Uterus (tissue), 4 donors: ENCODE data around the gene ABL2. TPM values are rescaled to one million over a fixed set of nuclear protein-coding genes. Genes with fewer than 3 reads are reported as not detected.

Experiments
- DNase-seq, 2 donors: peaks; one replicate each; pipeline ENCODE4 v3.0.0-alpha.2; 2019 to 2020
- H3K27ac ChIP-seq, 2 donors: fragments of 200-600 bp; sonication (generic); 1 replicate in 1 of 2; 2 replicates in 1 of 2; pipeline ENCODE4 v1.5.1; 2016 to 2018
- H3K27me3 ChIP-seq, 2 donors: fragments of 200-600 bp; sonication (generic); one replicate each; pipeline ENCODE4 v1.5.1; 2018 to 2019; ENCODE audit warnings: control low read depth in 1 of 2
- H3K36me3 ChIP-seq, 2 donors: fragments of 200-600 bp; sonication (generic); one replicate each; pipeline ENCODE4 v1.5.1; 2019; ENCODE audit warnings: control low read depth in 1 of 2
- H3K4me1 ChIP-seq, 2 donors: fragments of 200-600 bp; sonication (generic); one replicate each; pipeline ENCODE4 v1.5.1; 2018 to 2019; ENCODE audit warnings: control low read depth in 1 of 2
- H3K4me3 ChIP-seq, 2 donors: fragments of 200-600 bp; sonication (generic); 1 replicate in 1 of 2; 2 replicates in 1 of 2; pipeline ENCODE4 v1.5.1; 2018 to 2019; ENCODE audit warnings: mild to moderate bottlenecking in 1 of 2
- H3K9me3 ChIP-seq, 2 donors: fragments of 200-600 bp; sonication (generic); one replicate each; pipeline ENCODE4 v1.5.1; 2019; ENCODE audit warnings: control low read depth in 1 of 2
- CTCF ChIP-seq, 4 experiments: fragments of 200-600 bp in 2 of 4; fragments of 450-650 bp in 2 of 4; sonication (generic) in 2 of 4; IDR thresholded peaks; one replicate each; pipeline ENCODE4 v1.5.1; 2016 to 2019; ENCODE audit warnings: antibody characterized with exemption in 4 of 4, mild to moderate bottlenecking in 2 of 4, moderate library complexity in 1 of 4
- POLR2A ChIP-seq, 2 donors: fragments of 450-650 bp; IDR thresholded peaks; one replicate each; pipeline ENCODE4 v1.6.1; 2016; ENCODE audit warnings: antibody characterized with exemption in 2 of 2, mild to moderate bottlenecking in 1 of 2, moderate library complexity in 1 of 2
- intact Hi-C: fragments of 100-400 bp; cut with DNase I; formaldehyde crosslinking; loops from one replicate; pipeline ENCODE4 v1.15.1; 2023; ENCODE audit warnings: low total_unique reads
- total RNA-seq, 4 donors: library from RNA; depleted of rRNA in 3 of 4; stranded (reverse); fragments of >200 nt in 3 of 4; gene quantifications; one replicate each; pipeline versions ENCODE4 v1.1.0 to v1.2.4, GENCODE V29; 2014 to 2023
- donor health status: DM: yes; HTN: yes; CAD: no.

ABL2 gene
- total RNA-seq, 4 donors from 2014 or later: 10.3 to 33.1 (median 15.1) TPM

GRCh38 chr1:179103999-179104398 lies 125.5 kb downstream of the ABL2 start:
- Histone ChIP-seq H3K4me3 (no peak overlapping the region), H3K27ac (no peak overlapping the region), H3K4me1 (no peaks in the 10 kb centered on the region), H3K27me3 (no peaks in the 10 kb centered on the region), H3K36me3 (no peaks in the 10 kb centered on the region), H3K9me3 (no peaks in the 10 kb centered on the region)
- TF ChIP-seq POLR2A (IDR thresholded peaks at IDR 0.05) (no peak), CTCF (IDR thresholded peaks at IDR 0.05) (no peak)
- no peak for DNase-seq
- intact Hi-C loops: no loop called here

- no peaks in the 10 kb centered on the region for H3K9me3 ChIP-seq
- H3K4me1 ChIP-seq: no peaks in the 10 kb centered on the region
- intact Hi-C loops: no loop called here
- H3K27ac ChIP-seq: no peak overlapping the region
- H3K36me3 ChIP-seq: no peaks in the 10 kb centered on the region
- DNase-seq: no peak
- no peak for TF ChIP-seq POLR2A (IDR thresholded peaks at IDR 0.05)
- no peak for TF ChIP-seq CTCF (IDR thresholded peaks at IDR 0.05)
- H3K4me3 ChIP-seq: no peak overlapping the region
- H3K27me3 ChIP-seq: no peaks in the 10 kb centered on the region
Observed at GRCh38 chr1:179101566-179101965, 127.9 kb downstream of the ABL2 start.

- no peak overlapping the region for H3K4me3 ChIP-seq
- no peaks in the 10 kb centered on the region for H3K27me3 ChIP-seq
- H3K9me3 ChIP-seq: no peaks in the 10 kb centered on the region
- H3K4me1 ChIP-seq: no peaks in the 10 kb centered on the region
- DNase-seq: no peak
- H3K27ac ChIP-seq: no peak overlapping the region
- intact Hi-C loops: no loop called here
- H3K36me3 ChIP-seq: no peaks in the 10 kb centered on the region
- TF ChIP-seq CTCF (IDR thresholded peaks at IDR 0.05) (no peak), POLR2A (IDR thresholded peaks at IDR 0.05) (no peak)
Observed at GRCh38 chr1:179099891-179100290, 129.6 kb downstream of the ABL2 start.

GRCh38 chr1:179095924-179096323 lies 133.6 kb downstream of the ABL2 start:
- Histone ChIP-seq H3K4me1 (no peaks in the 10 kb centered on the region), H3K36me3 (no peaks in the 10 kb centered on the region), H3K9me3 (no peaks in the 10 kb centered on the region), H3K4me3 (no peak overlapping the region), H3K27ac (no peak overlapping the region), H3K27me3 (no peaks in the 10 kb centered on the region)
- no peak for DNase-seq
- no peak for TF ChIP-seq CTCF (IDR thresholded peaks at IDR 0.05)
- intact Hi-C loops: no loop called here

- Histone ChIP-seq H3K36me3 (no peaks in the 10 kb centered on the region), H3K27me3 (no peaks in the 10 kb centered on the region), H3K4me1 (no peaks in the 10 kb centered on the region), H3K9me3 (no peaks in the 10 kb centered on the region), H3K4me3 (no peak overlapping the region), H3K27ac (no peak overlapping the region)
- intact Hi-C loops: no loop called here
- no peak for DNase-seq
- TF ChIP-seq CTCF (IDR thresholded peaks at IDR 0.05) (no peak), POLR2A (IDR thresholded peaks at IDR 0.05) (no peak)
Observed at GRCh38 chr1:179095377-179095776, 134.1 kb downstream of the ABL2 start.
